Caco-2 (cell line): ENCODE measurements around the gene GDF7. TPM values are rescaled to one million over a fixed set of nuclear protein-coding genes. Genes with fewer than 3 reads are reported as not detected.

Experiments
- BruUV-seq: library from RNA; stranded (reverse); fragments of 400-500 nt; replicated peaks from 2 replicates; lab custom pipeline; 2021; lab: Mats Ljungman, UMichigan
- CTCF ChIA-PET: fragments of 300-600 bp; sonication (Branson Sonifier 250); formaldehyde crosslinking; loops from one replicate; lab custom pipeline; 2022; ENCODE audit warnings: antibody characterized with exemption; lab: Charles Lee
- POLR2A ChIA-PET: fragments of 300-600 bp; sonication (Branson Sonifier 250); formaldehyde crosslinking; loops from one replicate; lab custom pipeline; 2022; ENCODE audit warnings: antibody characterized with exemption; lab: Charles Lee
- DNase-seq, 2 experiments: peaks; one replicate each; pipeline versions ENCODE4 v3.0.0 to v3.0.0-alpha.2; 2020 to 2022
- H3K27me3 ChIP-seq: replicated peaks from 2 replicates; pipeline ENCODE4 v1.6.0; 2011; ENCODE audit warnings: low read length; ENCODE audit not compliant: control insufficient read depth, insufficient read depth
- H3K36me3 ChIP-seq: 2 replicates; pipeline ENCODE4 v1.5.1; 2011; ENCODE audit warnings: low read length; ENCODE audit not compliant: control insufficient read depth, insufficient read depth
- H3K4me1 ChIP-seq: fragments of 250-450 bp; sonication (Bioruptor Pico); 2 replicates; pipeline ENCODE4 v1.5.1; 2020; ENCODE audit warnings: mild to moderate bottlenecking
- H3K4me3 ChIP-seq: 2 replicates; pipeline ENCODE4 v1.5.1; 2011; ENCODE audit warnings: low read depth, mild to moderate bottlenecking, control low read depth, low read length
- H3K9me3 ChIP-seq: fragments of 250-450 bp; sonication (Bioruptor Pico); 2 replicates; pipeline ENCODE4 v1.5.1; 2020; ENCODE audit warnings: mild to moderate bottlenecking, moderate library complexity
- H3K27ac Mint-ChIP-seq: one replicate; pipeline ENCODE4 v1.8.0; 2022; ENCODE audit warnings: mixed read lengths; ENCODE audit not compliant: unreplicated experiment
- H3K27me3 Mint-ChIP-seq: one replicate; pipeline ENCODE4 v1.8.0; 2022; ENCODE audit warnings: mixed read lengths; ENCODE audit not compliant: insufficient read depth, unreplicated experiment
- H3K36me3 Mint-ChIP-seq: one replicate; pipeline ENCODE4 v1.8.0; 2022; ENCODE audit warnings: mild to moderate bottlenecking, mixed read lengths; ENCODE audit not compliant: insufficient read depth, unreplicated experiment
- H3K4me1 Mint-ChIP-seq: one replicate; pipeline ENCODE4 v1.8.0; 2022; ENCODE audit warnings: low read depth, mixed read lengths; ENCODE audit not compliant: unreplicated experiment
- H3K4me3 Mint-ChIP-seq: one replicate; pipeline ENCODE4 v1.8.0; 2022; ENCODE audit warnings: mild to moderate bottlenecking, moderate library complexity, mixed read lengths; ENCODE audit not compliant: unreplicated experiment
- H3K9me3 Mint-ChIP-seq: one replicate; pipeline ENCODE4 v1.8.0; 2022; ENCODE audit warnings: mixed read lengths; ENCODE audit not compliant: unreplicated experiment
- CTCF ChIP-seq, 2 experiments: fragments of 200-600 bp in 1 of 2; IDR thresholded peaks; 1 replicate in 1 of 2; 2 replicates in 1 of 2; pipeline versions ENCODE4 v1.5.1 to v1.8.0; 2011 to 2022; ENCODE audit warnings: antibody characterized with exemption in 1 of 2, control low read depth in 1 of 2, inconsistent platforms in 1 of 2, low read depth in 1 of 2, low read length in 1 of 2, mild to moderate bottlenecking in 1 of 2, moderate library complexity in 1 of 2; ENCODE audit not compliant: insufficient read depth in 1 of 2, severe bottlenecking in 1 of 2, unreplicated experiment in 1 of 2
- intact Hi-C: fragments of 100-400 bp; cut with micrococcal nuclease; formaldehyde crosslinking; loops from one replicate; pipeline ENCODE4 v1.10.0; 2022; ENCODE audit not compliant: unreplicated experiment
- total RNA-seq: library from RNA; stranded (reverse); gene quantifications from 2 replicates; pipeline ENCODE4 v1.2.3, GENCODE V29; 2022

Gene GDF7
- total RNA-seq, 1 experiment from 2014 or later = 1.7 TPM

- Mint-ChIP-seq H3K9me3 (no peaks in the 10 kb centered on the region), H3K36me3 (no peaks in the 10 kb centered on the region), H3K27ac (no peak overlapping the region), H3K4me3 (no peak overlapping the region), H3K27me3 (no peaks in the 10 kb centered on the region), H3K4me1 (no peaks in the 10 kb centered on the region)
- intact Hi-C loops = no loop called here
- POLR2A ChIA-PET = no interaction called here
- H3K9me3 ChIP-seq = no peaks in the 10 kb centered on the region
- H3K27me3 ChIP-seq = no peaks in the 10 kb centered on the region
- CTCF ChIA-PET = no interaction called here
- no peaks in the 10 kb centered on the region for H3K4me1 ChIP-seq
- H3K4me3 ChIP-seq = no peak overlapping the region
- no peak for TF ChIP-seq CTCF (IDR thresholded peaks at IDR 0.05; ENCODE audit: insufficient read depth in 1 of 2, low read depth in 1 of 2, low read length in 1 of 2, severe bottlenecking in 1 of 2, unreplicated experiment in 1 of 2)
- H3K36me3 ChIP-seq = no peaks in the 10 kb centered on the region; the same call in none of the 2 replicates
- DNase-seq = no peak
- BruUV-seq = no TSS peak
These were observed 40.0 kb upstream of the GDF7 start for GRCh38 chr2:20626698-20627513.

- H3K9me3 Mint-ChIP-seq = no peaks in the 10 kb centered on the region
- H3K36me3 Mint-ChIP-seq = no peaks in the 10 kb centered on the region
- H3K27ac Mint-ChIP-seq = no peak overlapping the region
- Histone ChIP-seq H3K36me3 (no peaks in the 10 kb centered on the region; the same call in none of the 2 replicates), H3K4me3 (no peak overlapping the region), H3K27me3 (no peaks in the 10 kb centered on the region), H3K4me1 (no peaks in the 10 kb centered on the region), H3K9me3 (no peaks in the 10 kb centered on the region)
- no peaks in the 10 kb centered on the region for H3K27me3 Mint-ChIP-seq
- CTCF ChIA-PET = no interaction called here
- intact Hi-C loops = no loop called here
- no TSS peak for BruUV-seq
- POLR2A ChIA-PET = no interaction called here
- no peak for DNase-seq
- H3K4me3 Mint-ChIP-seq = no peak overlapping the region
- H3K4me1 Mint-ChIP-seq = no peaks in the 10 kb centered on the region
- TF ChIP-seq CTCF (IDR thresholded peaks at IDR 0.05; ENCODE audit: insufficient read depth in 1 of 2, low read depth in 1 of 2, low read length in 1 of 2, severe bottlenecking in 1 of 2, unreplicated experiment in 1 of 2) = no peak
These were observed 39.1 kb upstream of the GDF7 start for GRCh38 chr2:20627712-20628380.

- H3K4me1 ChIP-seq = no peaks in the 10 kb centered on the region
- no peak for TF ChIP-seq CTCF (IDR thresholded peaks at IDR 0.05; ENCODE audit: insufficient read depth in 1 of 2, low read depth in 1 of 2, low read length in 1 of 2, severe bottlenecking in 1 of 2, unreplicated experiment in 1 of 2)
- no peaks in the 10 kb centered on the region for H3K36me3 Mint-ChIP-seq
- BruUV-seq = no TSS peak
- intact Hi-C loops = no loop called here
- no peak for DNase-seq
- H3K27ac Mint-ChIP-seq = no peak overlapping the region
- no peaks in the 10 kb centered on the region for H3K9me3 Mint-ChIP-seq
- POLR2A ChIA-PET = no interaction called here
- CTCF ChIA-PET = no interaction called here
- H3K27me3 Mint-ChIP-seq = no peaks in the 10 kb centered on the region
- H3K9me3 ChIP-seq = no peaks in the 10 kb centered on the region
- no peaks in the 10 kb centered on the region; the same call in 1 of the 2 replicates for H3K36me3 ChIP-seq
- H3K4me3 Mint-ChIP-seq = no peak overlapping the region
- no peaks in the 10 kb centered on the region for H3K27me3 ChIP-seq
- no peak overlapping the region for H3K4me3 ChIP-seq
- H3K4me1 Mint-ChIP-seq = no peaks in the 10 kb centered on the region
These were observed 37.8 kb upstream of the GDF7 start for GRCh38 chr2:20629181-20629580.
